ENCODE results near the gene SAMD4B.
"Not testable (repeated sequence)": the region's sequence is repeated elsewhere in the genome, so short reads cannot be mapped to it uniquely, and the experiment has no call there.

The SAMD4B gene

DNA sequence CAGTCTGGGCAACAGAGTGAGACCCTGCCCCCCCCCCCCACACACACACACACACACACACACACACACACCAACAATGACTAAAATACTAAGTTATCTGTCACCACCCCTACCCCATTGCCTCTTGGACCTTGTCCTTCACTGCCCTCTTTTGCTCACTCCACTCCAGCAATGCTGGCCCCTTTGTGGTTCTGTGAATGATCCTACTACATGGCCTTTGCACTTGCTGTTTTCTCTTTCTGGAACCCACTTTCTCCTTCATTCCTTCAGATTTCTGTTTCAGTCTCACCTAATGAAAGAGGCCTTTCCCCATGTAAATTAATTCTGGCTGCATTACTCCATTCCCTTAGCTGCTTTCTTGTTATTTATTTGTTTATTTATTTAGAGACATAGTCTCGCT lies 2.5 kb upstream of the SAMD4B start:
- no peak for DNase-seq

DNA sequence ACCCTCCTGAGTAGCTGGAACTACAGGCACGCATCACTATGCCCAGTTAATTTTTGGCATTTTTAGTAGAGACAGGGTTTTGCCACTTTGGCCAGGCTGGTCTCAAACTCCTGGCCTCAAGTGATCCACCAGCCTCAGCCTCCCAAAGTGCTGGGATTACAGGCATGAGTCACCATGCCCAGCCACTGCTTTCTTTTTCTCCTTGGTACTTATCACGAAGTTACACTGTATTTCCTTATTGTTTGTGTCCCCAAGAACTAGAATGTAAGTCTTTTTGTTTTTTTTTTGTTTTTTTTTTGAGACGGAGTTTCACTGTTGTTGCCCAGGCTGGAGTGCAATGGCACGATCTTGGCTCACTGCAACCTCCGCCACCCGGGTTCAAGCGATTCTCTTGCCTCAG lies 2.1 kb upstream of the SAMD4B start:
- not testable (repeated sequence) for DNase-seq

GRCh38 chr19:39341129-39341718 lies 997 bp upstream of the SAMD4B start:
- no peak for DNase-seq

DNA sequence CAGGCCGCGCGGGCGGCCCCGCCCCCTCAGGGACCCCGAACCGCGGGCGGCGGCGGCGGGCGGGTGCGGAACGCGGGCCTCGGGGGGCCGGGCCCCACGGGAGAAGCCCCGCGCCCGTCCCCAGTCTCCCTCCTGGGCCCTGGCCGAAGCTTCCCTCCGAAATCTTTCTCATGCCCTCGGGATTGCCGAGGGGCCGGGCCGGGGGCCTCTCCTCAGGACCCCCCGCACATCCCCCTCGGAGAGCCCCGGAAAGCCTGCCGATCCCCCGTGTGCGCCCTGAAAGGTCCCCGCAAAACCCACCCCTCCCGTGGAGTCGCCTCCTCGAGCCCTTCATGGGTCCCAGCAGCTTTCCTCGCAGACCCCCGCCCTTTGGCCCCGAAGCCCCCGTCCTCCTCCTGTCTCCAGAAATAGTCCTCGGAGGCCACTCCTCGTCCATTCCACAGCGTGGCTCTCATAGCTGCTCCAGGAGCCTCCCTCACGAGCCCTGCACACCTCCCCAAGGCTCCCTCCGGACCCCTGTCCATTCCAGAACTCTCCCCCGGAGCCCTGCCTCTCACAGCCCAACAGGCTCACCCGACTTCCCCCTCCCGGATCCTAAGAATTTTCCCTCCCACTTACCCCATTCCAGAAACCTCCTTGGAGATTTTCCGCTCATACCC lies 555 bp downstream of the SAMD4B start:
- DNase-seq, result no peak

- DNase-seq, result no peak
Observed at GRCh38 chr19:39345956-39346355, 3.7 kb downstream of the SAMD4B start.

- no peak for DNase-seq
Observed at GRCh38 chr19:39347332-39348164, 5.3 kb downstream of the SAMD4B start.

DNA sequence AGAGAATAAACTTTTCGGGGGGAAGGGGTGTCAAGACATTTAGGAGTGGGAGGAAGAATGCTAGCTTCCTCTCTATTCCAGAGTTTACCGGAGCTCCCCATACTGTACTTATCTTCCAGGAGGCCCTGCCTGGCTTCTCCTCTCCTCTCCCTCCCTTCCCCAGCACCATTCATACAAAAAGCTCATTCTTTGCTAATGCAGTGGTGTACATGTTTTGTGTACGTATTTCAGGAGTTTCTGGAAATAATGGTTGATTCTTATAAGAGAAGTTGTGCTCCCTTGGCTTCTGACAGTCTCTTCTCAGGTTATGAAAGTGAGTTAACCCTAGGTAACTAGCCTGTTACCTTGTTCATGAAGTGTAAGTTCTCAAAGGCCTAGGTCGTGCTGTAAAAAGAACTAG lies 7.1 kb downstream of the SAMD4B start:
- DNase-seq, result no peak

GRCh38 chr19:39350156-39350555 lies 7.9 kb downstream of the SAMD4B start:
- DNase-seq, result no peak

DNA sequence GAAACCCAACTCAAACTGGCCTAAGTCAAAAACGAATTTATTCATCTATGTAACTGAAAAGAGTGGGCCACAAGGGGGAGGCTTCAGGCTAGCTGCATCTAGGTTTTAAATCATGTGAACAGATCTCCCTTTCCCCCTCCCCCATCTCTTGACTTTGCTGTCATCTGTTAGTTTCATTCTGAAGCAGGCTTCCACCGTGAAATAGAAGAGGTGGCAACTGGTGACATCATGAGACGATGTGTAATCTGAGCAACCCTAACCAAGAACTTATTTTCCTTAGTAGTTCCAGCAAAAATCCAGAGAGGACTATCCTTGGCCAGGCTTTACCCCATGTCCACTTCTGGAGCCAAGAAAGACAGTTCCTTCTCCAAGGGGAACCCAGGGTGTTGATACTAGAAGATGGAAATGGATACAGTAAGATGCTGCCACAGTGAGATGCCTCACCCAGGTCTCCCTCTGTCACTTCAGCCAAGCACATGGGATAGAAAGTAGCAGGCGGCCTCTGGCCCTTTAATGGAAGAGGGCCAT lies 9.4 kb downstream of the SAMD4B start:
- DNase-seq, result no peak

DNA sequence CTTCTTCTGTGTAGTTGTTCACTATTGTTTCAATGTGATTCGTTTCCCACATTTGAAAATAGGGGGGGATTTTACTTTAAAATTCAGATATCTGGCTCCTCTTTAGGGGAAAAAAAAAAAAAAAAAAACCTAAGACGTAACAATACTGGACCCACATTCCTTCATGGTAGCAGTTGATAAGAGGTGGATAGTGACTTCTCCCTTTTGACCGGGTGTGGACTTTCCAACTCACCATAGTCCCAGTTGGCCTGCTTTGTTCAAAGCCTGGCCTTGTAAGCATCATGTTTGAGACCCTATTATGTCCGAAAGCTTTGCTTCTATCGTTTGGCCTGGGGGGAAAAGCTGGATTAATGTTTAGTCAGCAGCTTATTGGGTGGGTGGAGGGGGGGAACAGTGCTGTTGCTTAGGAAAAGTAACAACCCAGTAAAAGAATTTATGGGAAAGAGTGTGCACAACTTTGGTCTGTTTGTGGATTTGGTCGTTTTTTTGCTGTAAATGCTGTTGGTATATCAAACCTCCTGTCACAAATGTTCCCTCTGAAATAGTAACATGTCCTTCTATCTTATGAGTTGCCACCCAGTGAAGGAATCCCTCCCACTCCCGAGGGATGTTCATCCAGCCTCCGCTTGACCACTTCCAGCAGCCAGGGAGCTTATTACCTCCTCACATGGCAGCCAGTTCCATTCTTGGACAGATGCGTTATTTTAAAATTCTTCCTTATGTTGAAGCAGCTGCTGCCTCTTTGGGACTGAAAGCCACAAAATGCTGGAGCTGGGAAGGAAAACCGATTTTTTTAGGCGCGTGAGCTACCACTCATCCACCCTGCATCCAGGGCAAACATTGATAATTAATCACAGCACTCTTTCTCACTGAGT lies 10.4 kb downstream of the SAMD4B start:
- DNase-seq, result no peak

DNA sequence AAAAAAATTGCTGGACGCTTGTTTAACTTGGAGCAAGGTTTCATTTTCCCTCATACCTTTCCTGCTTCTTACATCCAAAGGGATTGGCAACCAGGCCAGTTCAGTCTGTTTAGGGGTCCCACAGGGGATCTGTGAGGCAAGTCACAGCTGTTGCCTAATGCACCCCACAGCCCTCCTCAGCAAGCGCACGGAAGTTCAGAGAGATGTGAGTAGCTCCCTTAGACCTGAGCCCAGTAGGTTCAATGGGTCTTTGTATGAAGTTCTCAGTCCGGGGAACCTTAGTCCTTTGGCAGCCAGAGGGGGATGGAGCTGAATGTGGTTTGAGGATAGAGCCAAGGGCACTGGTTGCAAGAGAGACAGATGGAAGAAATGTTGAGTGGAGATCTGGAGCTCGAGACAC lies 13.0 kb downstream of the SAMD4B start:
- no peak for DNase-seq

GRCh38 chr19:39356073-39356472 lies 13.9 kb downstream of the SAMD4B start:
- DNase-seq, result no peak

- DNase-seq, result no peak
Observed at GRCh38 chr19:39356647-39357046, 14.4 kb downstream of the SAMD4B start.

- DNase-seq, result no peak
Observed at GRCh38 chr19:39359026-39359425, 16.8 kb downstream of the SAMD4B start.

DNA sequence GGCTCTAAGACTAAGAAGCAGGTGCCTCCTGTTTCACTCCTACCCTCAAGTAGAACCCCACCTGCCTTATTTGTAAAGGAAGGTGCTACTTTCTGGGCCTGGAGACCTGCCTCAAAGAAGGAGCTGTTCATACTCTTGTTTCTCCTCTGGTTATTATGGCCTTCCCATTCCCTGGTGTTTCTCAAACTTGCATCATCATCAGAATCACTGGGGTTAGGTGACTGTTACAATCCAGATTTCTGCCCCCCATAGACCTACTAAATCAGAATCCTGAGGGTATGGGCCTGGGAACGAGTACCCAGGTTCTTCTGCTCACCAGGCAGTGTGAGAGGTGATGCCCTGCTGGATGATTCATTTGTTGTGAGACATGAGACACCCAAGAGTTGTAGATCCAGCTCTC lies 18.4 kb downstream of the SAMD4B start:
- DNase-seq, result no peak

- no peak for DNase-seq
Observed at GRCh38 chr19:39362682-39363657, 20.7 kb downstream of the SAMD4B start.

DNA sequence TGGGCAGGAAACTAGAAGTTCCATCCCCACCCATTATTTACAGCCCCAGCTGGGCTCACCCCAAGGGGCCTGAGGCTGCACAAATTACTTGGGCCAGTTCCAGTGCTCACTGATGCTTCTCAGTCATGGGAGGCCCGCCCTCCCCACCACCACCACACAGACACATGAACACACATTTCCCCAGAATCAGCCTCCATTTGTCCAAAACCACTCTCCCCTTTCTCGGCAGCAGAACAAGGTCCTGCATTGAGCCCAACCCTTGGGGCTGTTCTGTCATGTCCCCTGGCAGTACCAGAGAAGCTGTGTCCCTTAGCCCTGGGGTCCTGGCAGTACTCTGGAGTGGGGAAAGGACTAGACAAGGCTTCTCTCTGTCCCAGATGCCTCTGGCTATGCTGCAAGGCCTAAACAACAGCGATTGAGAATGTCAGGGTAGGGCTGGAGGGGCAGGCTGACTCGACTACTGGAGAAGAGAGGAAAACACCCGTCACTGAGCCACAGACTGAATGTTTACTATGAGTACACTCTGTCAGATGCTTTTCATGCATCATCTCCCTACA lies 21.8 kb downstream of the SAMD4B start:
- no peak for DNase-seq

GRCh38 chr19:39365531-39365930 lies 23.3 kb downstream of the SAMD4B start:
- DNase-seq, result no peak

DNA sequence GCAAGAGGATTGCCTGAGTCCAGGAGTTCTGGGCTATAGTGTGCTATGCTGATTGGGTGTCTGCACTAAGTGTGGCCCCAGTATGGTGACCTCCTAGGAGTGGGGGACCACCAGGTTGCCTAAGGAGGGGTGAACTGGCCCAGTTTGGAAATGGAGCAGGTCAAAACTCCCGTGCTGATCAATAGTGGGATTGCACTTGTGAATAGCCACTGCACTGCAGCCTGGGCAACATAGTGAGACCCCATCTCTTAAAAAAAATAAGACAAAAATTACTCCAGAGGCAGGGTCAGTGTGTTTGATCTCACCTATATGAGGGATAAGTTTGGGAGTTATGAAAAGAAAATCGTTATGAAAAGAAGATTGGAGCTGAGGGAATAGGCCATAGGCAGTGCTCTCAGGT lies 27.0 kb downstream of the SAMD4B start:
- no peak for DNase-seq

DNA sequence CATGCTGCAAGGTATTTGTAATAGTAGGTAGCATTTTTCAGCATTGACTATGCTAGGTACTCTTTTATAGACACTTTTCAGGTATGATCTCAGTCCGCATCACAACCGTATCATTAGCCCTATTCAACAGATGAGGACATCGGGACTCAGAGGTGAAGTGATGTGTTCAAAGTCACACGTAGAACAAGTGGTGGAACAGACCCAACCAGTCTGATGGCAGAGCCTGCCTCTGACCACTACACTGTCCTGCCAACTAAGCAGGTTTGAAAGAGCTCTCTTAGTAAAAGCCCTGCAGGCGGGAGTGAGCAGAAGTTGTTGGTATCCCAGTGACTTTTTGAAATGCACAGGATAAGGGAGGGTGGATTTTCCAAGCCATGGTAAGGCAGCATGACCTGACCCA lies 28.5 kb downstream of the SAMD4B start:
- DNase-seq, result no peak

- no peak for DNase-seq
Observed at GRCh38 chr19:39372047-39372802, 30.0 kb downstream of the SAMD4B start.

Data from NCI-H2227 treated with DMSO at 0.1 percent for 48 hours (cell line).